ENCODE data around the gene RAB6A.

Gene RAB6A

GRCh38 chr11:73652856-73653559 lies 107.9 kb downstream of the RAB6A start:
- TF ChIP-seq CTCF (IDR thresholded peaks at IDR 0.05), result no peak
- no peak for TF ChIP-seq ZFX (IDR thresholded peaks at IDR 0.05; ENCODE audit: borderline replicate concordance)
- no peak overlapping the region for H3K27ac ChIP-seq

- no peak for TF ChIP-seq ZFX (IDR thresholded peaks at IDR 0.05; ENCODE audit: borderline replicate concordance)
- TF ChIP-seq CTCF (IDR thresholded peaks at IDR 0.05), result no peak
- H3K27ac ChIP-seq, result no peak overlapping the region
Observed at GRCh38 chr11:73652046-73652730, 108.7 kb downstream of the RAB6A start.

GRCh38 chr11:73651661-73652045 lies 109.2 kb downstream of the RAB6A start:
- TF ChIP-seq CTCF (IDR thresholded peaks at IDR 0.05), result no peak
- no peak overlapping the region for H3K27ac ChIP-seq

- H3K27ac ChIP-seq, result no peak overlapping the region
- TF ChIP-seq ZFX (IDR thresholded peaks at IDR 0.05; ENCODE audit: borderline replicate concordance) (no peak), CTCF (IDR thresholded peaks at IDR 0.05) (no peak)
Observed at GRCh38 chr11:73651252-73651651, 109.6 kb downstream of the RAB6A start.

GRCh38 chr11:73650400-73650799 lies 110.5 kb downstream of the RAB6A start:
- no peak overlapping the region for H3K27ac ChIP-seq
- TF ChIP-seq ZFX (IDR thresholded peaks at IDR 0.05; ENCODE audit: borderline replicate concordance) (no peak), CTCF (IDR thresholded peaks at IDR 0.05) (no peak)

GRCh38 chr11:73649206-73649605 lies 111.7 kb downstream of the RAB6A start:
- TF ChIP-seq ZFX (IDR thresholded peaks at IDR 0.05; ENCODE audit: borderline replicate concordance) (no peak), CTCF (IDR thresholded peaks at IDR 0.05) (no peak)
- no peak overlapping the region for H3K27ac ChIP-seq

- H3K27ac ChIP-seq, result no peak overlapping the region
- no peak for TF ChIP-seq ZFX (IDR thresholded peaks at IDR 0.05; ENCODE audit: borderline replicate concordance)
- no peak for TF ChIP-seq CTCF (IDR thresholded peaks at IDR 0.05)
Observed at GRCh38 chr11:73648571-73649046, 112.3 kb downstream of the RAB6A start.
